SK-N-SH (cell line): Measurements from ENCODE around the gene TTC3. TPM values are rescaled to one million over a fixed set of nuclear protein-coding genes. Genes with fewer than 3 reads are reported as not detected.
A peak's percentile ranks its signal among the peaks of the same experiment; 100 is the strongest.

ENCODE experiments used
- CTCF ChIA-PET: fragments of 300-600, 350-600 bp; formaldehyde crosslinking; extraction: SDS; loops from one replicate; lab custom pipeline; 2021; lab: Yijun Ruan, JAX
- POLR2A ChIA-PET: fragments of 350-600 bp; sonication (Branson Sonifier 250); formaldehyde crosslinking; extraction: SDS; loops from one replicate; lab custom pipeline; 2020; ENCODE audit warnings: antibody characterized with exemption, inconsistent platforms; lab: Yijun Ruan, JAX
- DNase-seq: peaks from one replicate; pipeline ENCODE4 v3.0.0; 2012
- H2AFZ ChIP-seq: fragments of 200-600 bp; sonication (generic); 2 replicates; pipeline ENCODE4 v1.8.1; 2016; ENCODE audit warnings: antibody characterized with exemption, mild to moderate bottlenecking, low read depth
- H3F3A ChIP-seq: fragments of 200-600 bp; sonication (generic); replicated peaks from 2 replicates; pipeline ENCODE3; 2016; ENCODE audit warnings: antibody characterized with exemption, mild to moderate bottlenecking; ENCODE audit not compliant: insufficient read depth
- H3K27ac ChIP-seq, 2 experiments: fragments of 200-500 bp in 1 of 2; fragments of 200-600 bp in 1 of 2; sonication (Bioruptor generic) in 1 of 2; sonication (generic), shearing (Covaris generic) in 1 of 2; 2 replicates each; pipeline versions ENCODE4 v1.5.1 to v1.6.1; 2014 to 2016; ENCODE audit warnings: low read depth in 2 of 2, inconsistent platforms in 1 of 2, low read length in 1 of 2, mild to moderate bottlenecking in 1 of 2, mixed read lengths in 1 of 2
- H3K27me3 ChIP-seq: fragments of 200-600 bp; sonication (generic), shearing (Covaris generic); 2 replicates; pipeline ENCODE4 v1.6.1; 2016; ENCODE audit warnings: mixed run types; ENCODE audit not compliant: insufficient read depth
- H3K36me3 ChIP-seq, 2 experiments: fragments of 200-500 bp in 1 of 2; fragments of 200-600 bp in 1 of 2; sonication (Bioruptor generic) in 1 of 2; sonication (generic) in 1 of 2; replicated peaks in 1 of 2; 2 replicates each; pipeline versions ENCODE3 to v1.5.1; 2014 to 2016; ENCODE audit warnings: low read length in 1 of 2, mild to moderate bottlenecking in 1 of 2; ENCODE audit not compliant: insufficient read depth in 2 of 2, control insufficient read depth in 1 of 2
- H3K4me1 ChIP-seq, 2 experiments: fragments of 200-500 bp in 1 of 2; fragments of 200-600 bp in 1 of 2; sonication (Bioruptor generic) in 1 of 2; sonication (generic), shearing (Covaris generic) in 1 of 2; 2 replicates each; pipeline versions ENCODE4 v1.5.1 to v1.6.1; 2014 to 2016; ENCODE audit warnings: low read depth in 1 of 2, low read length in 1 of 2, mixed run types in 1 of 2; ENCODE audit not compliant: insufficient read depth in 2 of 2, control insufficient read depth in 1 of 2
- H3K4me2 ChIP-seq: fragments of 200-600 bp; sonication (generic), shearing (Covaris generic); 2 replicates; pipeline ENCODE4 v1.6.1; 2017; ENCODE audit warnings: mixed run types
- H3K4me3 ChIP-seq, 2 experiments: fragments of 200-500 bp in 1 of 2; fragments of 200-600 bp in 1 of 2; sonication (Bioruptor generic) in 1 of 2; sonication (generic), shearing (Covaris generic) in 1 of 2; 2 replicates each; pipeline versions ENCODE4 v1.5.1 to v1.8.1; 2014 to 2016; ENCODE audit warnings: low read depth in 2 of 2, inconsistent platforms in 1 of 2, low read length in 1 of 2, mild to moderate bottlenecking in 1 of 2, mixed read lengths in 1 of 2, moderate library complexity in 1 of 2
- H3K79me2 ChIP-seq: fragments of 200-600 bp; sonication (generic); 2 replicates; pipeline ENCODE4 v1.8.1; 2017; ENCODE audit warnings: mild to moderate bottlenecking; ENCODE audit not compliant: insufficient read depth
- H3K9ac ChIP-seq: fragments of 200-600 bp; sonication (generic); 2 replicates; pipeline ENCODE4 v1.6.1; 2017; ENCODE audit warnings: mixed run types
- H3K9me2 ChIP-seq: fragments of 200-600 bp; sonication (generic); 2 replicates; pipeline ENCODE4 v1.6.1; 2017; ENCODE audit warnings: mixed run types
- H3K9me3 ChIP-seq: fragments of 200-600 bp; sonication (generic); 2 replicates; pipeline ENCODE4 v1.6.1; 2017; ENCODE audit warnings: mixed run types, mild to moderate bottlenecking, moderate library complexity
- H4K20me1 ChIP-seq: fragments of 200-600 bp; sonication (generic); 2 replicates; pipeline ENCODE4 v1.6.1; 2017; ENCODE audit warnings: mild to moderate bottlenecking, mixed run types; ENCODE audit not compliant: insufficient read depth
- EZH2phosphoT487 ChIP-seq: fragments of 200-600 bp; sonication (generic); IDR thresholded peaks from 2 replicates; pipeline ENCODE4 v1.6.1; 2017; ENCODE audit warnings: low read depth, mixed run types, mild to moderate bottlenecking, antibody characterized with exemption, moderate library complexity, borderline replicate concordance
- FOSL2 ChIP-seq: IDR thresholded peaks from 2 replicates; pipeline ENCODE4 v1.4.0; 2012; ENCODE audit warnings: low read depth, mild to moderate bottlenecking, moderate library complexity, borderline replicate concordance
- GATA2 ChIP-seq: sonication (generic); formaldehyde crosslinking; IDR thresholded peaks from 2 replicates; pipeline ENCODE4 v1.5.0; 2020; ENCODE audit warnings: mild to moderate bottlenecking, missing genetic modification reagents
- JUND ChIP-seq: IDR thresholded peaks from 2 replicates; pipeline ENCODE4 v1.4.0; 2012
- MEF2A ChIP-seq: IDR thresholded peaks from 2 replicates; pipeline ENCODE4 v1.4.0; 2012; ENCODE audit warnings: low read depth, borderline replicate concordance
- RAD21 ChIP-seq: IDR thresholded peaks from 2 replicates; pipeline ENCODE4 v1.6.1; 2012; ENCODE audit warnings: mild to moderate bottlenecking, low read length
- SIN3A ChIP-seq: IDR thresholded peaks from 2 replicates; pipeline ENCODE4 v1.6.1; 2012; ENCODE audit warnings: low read depth, mild to moderate bottlenecking, low read length, moderate library complexity, borderline replicate concordance
- TEAD4 ChIP-seq: IDR thresholded peaks from 2 replicates; pipeline ENCODE4 v1.4.0; 2012; ENCODE audit warnings: mild to moderate bottlenecking, borderline replicate concordance; ENCODE audit not compliant: insufficient read depth
- WGBS: methylation state at CpG from one replicate; pipeline ENCODE4 v1.1.6; 2017; ENCODE audit warnings: low lambda C conversion rate; 5-methylcytosine and 5-hydroxymethylcytosine counted together
- polyA plus RNA-seq, 3 experiments: library from polyadenylated mRNA; depleted of rRNA; stranded (reverse); fragments of >200 nt; gene quantifications; 2 replicates each; pipeline ENCODE4 v1.2.3, GENCODE V29; 2012
- TF ChIP-seq, protein P1 (sequence below): IDR thresholded peaks from 2 replicates; pipeline ENCODE4; 2012
- TF ChIP-seq, protein P2 (sequence below): fragments of 150-350 bp; IDR thresholded peaks from 2 replicates; pipeline ENCODE4 v1.6.1; 2017; ENCODE audit warnings: antibody characterized with exemption, low read length, low read depth, borderline replicate concordance
- TF ChIP-seq, protein P3 (sequence below): IDR thresholded peaks from 2 replicates; pipeline ENCODE4 v1.6.1; 2012; ENCODE audit warnings: mild to moderate bottlenecking, low read depth, low read length, moderate library complexity

The TTC3 gene
- polyA plus RNA-seq, 1 of the 3 experiments (the other 2 are of a cell fraction), result 35.7 TPM

DNA sequence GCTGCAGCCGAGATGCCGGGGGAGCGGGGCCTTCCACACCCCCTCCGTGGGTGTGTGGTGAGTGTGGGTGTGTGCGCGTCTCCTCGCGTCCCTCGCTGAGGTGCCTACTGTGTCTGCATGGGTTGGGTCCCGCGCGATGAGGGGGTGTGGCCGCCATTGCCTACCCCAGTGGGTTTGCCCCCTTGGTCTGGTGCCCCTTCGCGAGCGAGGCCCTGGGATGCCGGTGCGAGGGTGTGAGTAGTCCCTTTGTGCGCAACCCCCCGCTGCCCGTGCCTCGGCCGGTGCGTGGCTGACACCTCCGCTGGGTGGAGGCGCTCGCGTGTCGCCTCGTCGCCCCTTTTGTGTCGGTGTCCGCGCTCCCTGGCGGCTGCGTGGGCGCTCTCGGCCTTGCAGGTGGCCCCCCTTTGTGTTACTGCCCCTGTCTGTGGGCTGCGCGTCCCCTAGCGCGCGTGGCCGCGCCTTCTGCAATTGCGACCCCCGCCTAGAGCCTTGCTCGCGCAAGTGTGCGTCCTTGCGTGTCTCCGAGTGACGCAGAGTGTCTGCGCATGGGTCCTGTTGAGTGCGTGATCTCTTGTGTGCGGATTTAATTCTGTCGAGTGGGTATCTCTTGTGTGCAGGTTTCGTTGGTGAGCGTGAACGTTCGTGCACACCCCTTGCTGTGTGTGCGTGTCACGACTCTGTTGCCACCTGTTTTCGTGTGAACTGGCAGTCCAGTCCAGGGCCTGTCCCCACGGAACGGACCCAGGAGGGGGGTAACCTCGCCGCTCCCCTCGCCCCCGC, 553 bp downstream of the TTC3 start (continued):
- TF ChIP-seq EZH2phosphoT487, result no peak
- TF ChIP-seq JUND, result no peak

DNA sequence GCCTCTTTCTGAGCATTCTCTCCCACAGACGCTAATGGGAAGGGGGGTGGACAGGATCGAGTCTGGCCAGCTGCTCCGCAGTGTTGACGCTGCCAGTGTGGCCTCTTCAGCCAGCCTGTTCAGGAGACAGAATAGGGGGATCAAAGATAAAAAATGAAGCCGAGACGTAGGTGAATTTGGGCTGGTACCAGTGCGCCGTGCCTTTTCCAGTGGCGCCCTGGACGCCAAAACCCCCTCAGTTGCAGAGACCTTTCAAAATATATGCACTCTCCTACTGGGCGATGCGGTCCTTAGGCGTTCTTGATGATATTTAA, 1.1 kb downstream of the TTC3 start:
- Histone ChIP-seq H3K27me3 (no peaks in the 10 kb centered on the region), H3K4me3 (peak overlapping the region; percentile 76 to 98), H3K9me2 (no peaks in the 10 kb centered on the region), H3K4me2 (peak overlapping the region; percentile 91), H3K4me1 (peaks cover 0 to 21% of the 10 kb centered on the region in 2 experiments; a peak in 2 of 4 replicates), H3K9ac (peak overlapping the region; percentile 83), H3F3A (peaks cover 2% of the 10 kb centered on the region), H3K79me2 (peaks cover 67% of the 10 kb centered on the region), H2AFZ (peak overlapping the region; percentile 70), H3K36me3 (peaks cover 10 to 16% of the 10 kb centered on the region in 2 experiments), H4K20me1 (peaks cover 38% of the 10 kb centered on the region), H3K9me3 (peaks cover 5% of the 10 kb centered on the region; the same call in 1 of the 2 replicates), H3K27ac (peak overlapping the region; percentile 76 to 88; a peak in 3 of 4 replicates)
- 7% methylated on average over 13 of the region's 13 CpGs for WGBS
- ChIA-PET CTCF (no interaction called here), POLR2A (no interaction called here)
- peak; percentile 45 for DNase-seq
- TF ChIP-seq EZH2phosphoT487 (no peak), SIN3A (0 out of 2 replicates have a peak, but pooled peaks have one; percentile 10)

DNA sequence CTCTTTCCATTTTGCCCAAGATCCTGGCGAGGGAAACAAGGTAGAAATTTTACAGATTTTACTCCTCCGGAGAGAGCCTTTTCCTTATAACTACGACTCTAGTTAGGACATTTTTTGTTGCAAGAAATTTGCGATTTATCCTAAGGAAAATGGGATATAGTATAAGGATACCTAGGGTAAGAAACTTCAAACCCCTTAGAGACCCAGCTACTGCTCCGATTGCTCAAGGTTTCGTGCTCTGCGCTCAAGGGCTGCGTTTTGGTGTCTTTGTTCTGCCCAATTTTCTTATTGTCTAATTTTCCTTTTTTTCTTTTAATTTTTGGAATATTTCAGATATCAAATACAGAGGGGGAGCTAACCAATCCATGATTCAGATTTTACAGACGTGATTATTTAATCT, 1.5 kb downstream of the TTC3 start:
- H3K27me3 ChIP-seq, result no peaks in the 10 kb centered on the region
- H3K27ac ChIP-seq, result peak overlapping the region; percentile 76 to 88; a peak in 3 of 4 replicates
- H4K20me1 ChIP-seq, result peaks cover 41% of the 10 kb centered on the region
- CTCF ChIA-PET, result interaction anchor here (0.6 to 0.9 kb wide), 2 partner anchors 42 to 85 kb away, joined by 3 to 4 read pairs; no protein-coding TSS in a partner anchor
- H3K36me3 ChIP-seq, result peaks cover 6 to 12% of the 10 kb centered on the region in 2 experiments
- H3K4me2 ChIP-seq, result peak overlapping the region; percentile 91
- H2AFZ ChIP-seq, result peak overlapping the region; percentile 70
- H3K79me2 ChIP-seq, result peaks cover 70% of the 10 kb centered on the region
- H3K9me2 ChIP-seq, result no peaks in the 10 kb centered on the region
- no peak for TF ChIP-seq MEF2A
- TF ChIP-seq, protein P1, sequence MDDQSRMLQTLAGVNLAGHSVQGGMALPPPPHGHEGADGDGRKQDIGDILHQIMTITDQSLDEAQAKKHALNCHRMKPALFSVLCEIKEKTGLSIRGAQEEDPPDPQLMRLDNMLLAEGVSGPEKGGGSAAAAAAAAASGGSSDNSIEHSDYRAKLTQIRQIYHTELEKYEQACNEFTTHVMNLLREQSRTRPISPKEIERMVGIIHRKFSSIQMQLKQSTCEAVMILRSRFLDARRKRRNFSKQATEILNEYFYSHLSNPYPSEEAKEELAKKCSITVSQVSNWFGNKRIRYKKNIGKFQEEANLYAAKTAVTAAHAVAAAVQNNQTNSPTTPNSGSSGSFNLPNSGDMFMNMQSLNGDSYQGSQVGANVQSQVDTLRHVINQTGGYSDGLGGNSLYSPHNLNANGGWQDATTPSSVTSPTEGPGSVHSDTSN, result no peak
- TF ChIP-seq, protein P2, sequence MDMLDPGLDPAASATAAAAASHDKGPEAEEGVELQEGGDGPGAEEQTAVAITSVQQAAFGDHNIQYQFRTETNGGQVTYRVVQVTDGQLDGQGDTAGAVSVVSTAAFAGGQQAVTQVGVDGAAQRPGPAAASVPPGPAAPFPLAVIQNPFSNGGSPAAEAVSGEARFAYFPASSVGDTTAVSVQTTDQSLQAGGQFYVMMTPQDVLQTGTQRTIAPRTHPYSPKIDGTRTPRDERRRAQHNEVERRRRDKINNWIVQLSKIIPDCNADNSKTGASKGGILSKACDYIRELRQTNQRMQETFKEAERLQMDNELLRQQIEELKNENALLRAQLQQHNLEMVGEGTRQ, result no peak
- TF ChIP-seq TEAD4, result no peak
- TF ChIP-seq FOSL2, result no peak
- TF ChIP-seq SIN3A, result no peak
- TF ChIP-seq, protein P3, sequence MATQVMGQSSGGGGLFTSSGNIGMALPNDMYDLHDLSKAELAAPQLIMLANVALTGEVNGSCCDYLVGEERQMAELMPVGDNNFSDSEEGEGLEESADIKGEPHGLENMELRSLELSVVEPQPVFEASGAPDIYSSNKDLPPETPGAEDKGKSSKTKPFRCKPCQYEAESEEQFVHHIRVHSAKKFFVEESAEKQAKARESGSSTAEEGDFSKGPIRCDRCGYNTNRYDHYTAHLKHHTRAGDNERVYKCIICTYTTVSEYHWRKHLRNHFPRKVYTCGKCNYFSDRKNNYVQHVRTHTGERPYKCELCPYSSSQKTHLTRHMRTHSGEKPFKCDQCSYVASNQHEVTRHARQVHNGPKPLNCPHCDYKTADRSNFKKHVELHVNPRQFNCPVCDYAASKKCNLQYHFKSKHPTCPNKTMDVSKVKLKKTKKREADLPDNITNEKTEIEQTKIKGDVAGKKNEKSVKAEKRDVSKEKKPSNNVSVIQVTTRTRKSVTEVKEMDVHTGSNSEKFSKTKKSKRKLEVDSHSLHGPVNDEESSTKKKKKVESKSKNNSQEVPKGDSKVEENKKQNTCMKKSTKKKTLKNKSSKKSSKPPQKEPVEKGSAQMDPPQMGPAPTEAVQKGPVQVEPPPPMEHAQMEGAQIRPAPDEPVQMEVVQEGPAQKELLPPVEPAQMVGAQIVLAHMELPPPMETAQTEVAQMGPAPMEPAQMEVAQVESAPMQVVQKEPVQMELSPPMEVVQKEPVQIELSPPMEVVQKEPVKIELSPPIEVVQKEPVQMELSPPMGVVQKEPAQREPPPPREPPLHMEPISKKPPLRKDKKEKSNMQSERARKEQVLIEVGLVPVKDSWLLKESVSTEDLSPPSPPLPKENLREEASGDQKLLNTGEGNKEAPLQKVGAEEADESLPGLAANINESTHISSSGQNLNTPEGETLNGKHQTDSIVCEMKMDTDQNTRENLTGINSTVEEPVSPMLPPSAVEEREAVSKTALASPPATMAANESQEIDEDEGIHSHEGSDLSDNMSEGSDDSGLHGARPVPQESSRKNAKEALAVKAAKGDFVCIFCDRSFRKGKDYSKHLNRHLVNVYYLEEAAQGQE, result no peak
- no peak for TF ChIP-seq RAD21
- no peak for TF ChIP-seq GATA2 (CRISPR knock-in tag)
- TF ChIP-seq, all 33 proteins: peak for 0
- Histone ChIP-seq H3K4me1 (peaks cover 0 to 21% of the 10 kb centered on the region in 2 experiments; a peak in 2 of 4 replicates), H3F3A (peaks cover 3% of the 10 kb centered on the region), H3K9ac (peak overlapping the region; percentile 83), H3K9me3 (peaks cover 6% of the 10 kb centered on the region; the same call in 1 of the 2 replicates), H3K4me3 (peak overlapping the region; percentile 76 to 98)
- no peak for DNase-seq
- WGBS, result 59% methylated on average over 9 of the region's 9 CpGs
- POLR2A ChIA-PET, result no interaction called here
